ENCODE data around the gene USP10.

Gene USP10

DNA sequence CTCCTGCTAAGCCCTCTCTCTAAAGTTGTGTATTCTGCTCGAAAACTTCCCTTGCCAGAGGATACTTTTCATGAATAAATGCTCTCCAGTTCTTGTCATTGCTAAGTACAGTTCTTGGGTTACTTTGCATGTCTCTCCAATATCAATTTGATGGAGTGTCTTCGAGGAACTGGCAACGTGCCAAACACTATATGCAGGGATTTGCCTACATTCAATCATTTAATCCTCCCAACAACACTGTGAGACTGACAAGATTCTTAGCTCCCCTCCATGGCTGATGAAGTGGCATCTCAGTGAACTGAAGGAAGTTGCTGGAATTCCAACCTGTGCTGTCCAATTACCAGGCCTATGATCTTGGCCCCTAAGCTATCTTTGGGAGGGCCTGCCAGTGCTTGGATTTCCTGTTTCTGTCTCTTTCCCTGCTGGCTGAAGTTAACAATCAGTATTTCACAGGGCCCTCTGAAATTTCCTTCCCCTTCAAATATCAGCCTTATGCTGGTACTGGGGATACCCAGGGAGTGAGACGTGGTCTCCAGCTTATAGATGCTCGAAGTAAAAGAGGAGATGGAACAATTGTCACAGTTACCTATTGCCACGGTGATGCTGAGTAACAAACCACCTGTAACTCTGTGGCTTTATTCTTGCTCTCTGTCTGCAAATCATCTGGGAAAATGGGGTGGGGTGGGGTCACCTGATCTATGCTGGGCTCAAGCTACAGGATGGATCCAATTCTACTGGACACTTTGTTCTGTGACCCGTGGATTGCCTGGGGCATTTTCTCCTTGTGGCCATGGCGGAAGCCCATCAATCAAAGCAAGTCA, 100.6 kb downstream of the USP10 start:
- no peak for DNase-seq (ENCODE audit: low read depth)
- no peak overlapping the region for H3K4me3 ChIP-seq (ENCODE audit: low read depth, low read length)

DNA sequence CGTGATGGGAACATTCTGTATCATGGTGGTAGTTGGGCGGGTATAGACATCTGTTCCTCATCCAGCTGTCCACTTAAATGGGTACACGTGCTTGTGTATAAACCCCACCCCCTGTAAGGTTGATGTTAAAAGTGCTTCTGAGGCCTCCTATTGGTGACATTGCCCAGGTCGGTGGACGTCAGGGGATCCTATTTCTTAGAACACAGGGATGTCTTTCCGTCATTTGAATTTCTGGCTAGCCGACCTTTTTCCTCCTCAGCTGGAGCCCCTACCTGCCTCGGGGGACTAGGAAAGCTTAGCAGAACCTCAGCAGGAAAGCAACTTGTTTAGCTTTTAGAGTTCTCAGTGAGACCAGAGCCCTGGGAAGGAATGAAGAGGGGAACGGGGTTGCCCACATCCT, 103.3 kb downstream of the USP10 start:
- no peak overlapping the region for H3K4me3 ChIP-seq (ENCODE audit: low read depth, low read length)
- no peak for DNase-seq (ENCODE audit: low read depth)
- TF ChIP-seq, protein P1, sequence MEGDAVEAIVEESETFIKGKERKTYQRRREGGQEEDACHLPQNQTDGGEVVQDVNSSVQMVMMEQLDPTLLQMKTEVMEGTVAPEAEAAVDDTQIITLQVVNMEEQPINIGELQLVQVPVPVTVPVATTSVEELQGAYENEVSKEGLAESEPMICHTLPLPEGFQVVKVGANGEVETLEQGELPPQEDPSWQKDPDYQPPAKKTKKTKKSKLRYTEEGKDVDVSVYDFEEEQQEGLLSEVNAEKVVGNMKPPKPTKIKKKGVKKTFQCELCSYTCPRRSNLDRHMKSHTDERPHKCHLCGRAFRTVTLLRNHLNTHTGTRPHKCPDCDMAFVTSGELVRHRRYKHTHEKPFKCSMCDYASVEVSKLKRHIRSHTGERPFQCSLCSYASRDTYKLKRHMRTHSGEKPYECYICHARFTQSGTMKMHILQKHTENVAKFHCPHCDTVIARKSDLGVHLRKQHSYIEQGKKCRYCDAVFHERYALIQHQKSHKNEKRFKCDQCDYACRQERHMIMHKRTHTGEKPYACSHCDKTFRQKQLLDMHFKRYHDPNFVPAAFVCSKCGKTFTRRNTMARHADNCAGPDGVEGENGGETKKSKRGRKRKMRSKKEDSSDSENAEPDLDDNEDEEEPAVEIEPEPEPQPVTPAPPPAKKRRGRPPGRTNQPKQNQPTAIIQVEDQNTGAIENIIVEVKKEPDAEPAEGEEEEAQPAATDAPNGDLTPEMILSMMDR (conservative IDR thresholded peaks at IDR 0.05; ENCODE audit: low read depth, low read length) = no peak

More for the DNA sequence above, 100.6 kb downstream of the USP10 start:
- TF ChIP-seq, protein P1 (conservative IDR thresholded peaks at IDR 0.05; ENCODE audit: low read depth, low read length) = no peak

DNA sequence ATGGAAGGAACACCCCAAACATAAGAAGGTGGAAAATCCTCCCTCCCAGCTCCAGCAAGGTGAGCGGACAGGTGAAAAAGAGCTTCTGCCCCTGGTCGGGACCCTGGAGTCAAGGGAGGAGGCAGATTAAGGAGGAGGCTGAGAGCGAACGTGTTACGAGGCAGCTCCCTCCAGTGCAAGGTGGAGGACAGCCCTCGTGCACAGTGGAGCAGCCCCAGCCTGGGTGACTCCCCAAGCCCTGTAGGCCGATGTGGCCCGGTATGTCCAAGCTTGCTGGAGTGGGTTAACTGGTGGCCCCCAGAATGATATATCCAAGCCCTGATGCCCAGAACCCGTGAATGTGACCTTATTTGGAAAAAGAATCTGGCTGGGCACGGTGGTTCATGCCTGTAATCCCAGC, 104.5 kb downstream of the USP10 start:
- TF ChIP-seq, protein P1 (conservative IDR thresholded peaks at IDR 0.05; ENCODE audit: low read depth, low read length) = no peak
- no peak overlapping the region for H3K4me3 ChIP-seq (ENCODE audit: low read depth, low read length)
- DNase-seq (ENCODE audit: low read depth) = no peak

DNA sequence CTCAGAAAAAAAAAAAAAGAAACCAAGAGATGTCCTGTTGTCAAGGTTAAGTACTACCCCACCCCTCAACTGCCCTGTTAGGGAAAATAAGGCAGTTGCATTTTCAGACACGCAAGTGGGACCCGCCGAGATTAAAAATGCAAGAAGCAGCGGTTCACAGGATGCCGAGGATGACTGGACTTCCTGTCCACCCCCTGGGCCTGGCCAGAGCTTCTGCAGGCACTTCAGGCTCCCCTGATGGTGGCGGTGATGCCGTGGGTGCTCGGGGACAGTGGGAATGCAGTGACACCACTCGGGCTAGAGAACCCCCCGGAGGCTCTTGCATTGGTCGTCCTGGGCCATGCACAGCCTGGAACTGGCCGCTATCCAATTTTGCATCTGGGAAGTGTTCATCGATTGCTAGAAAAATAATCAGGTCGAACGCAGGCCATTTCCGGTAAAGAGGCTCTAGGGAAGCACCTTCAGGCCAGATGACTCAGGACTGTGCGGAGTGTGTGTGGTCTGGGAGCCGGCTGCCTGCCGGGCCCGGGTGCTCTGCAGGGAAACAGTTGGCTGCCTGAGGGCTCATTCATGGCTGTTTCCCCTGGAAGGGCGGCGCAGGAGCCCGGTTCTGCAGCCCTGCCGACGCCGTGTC, 106.6 kb downstream of the USP10 start:
- TF ChIP-seq, protein P1 (conservative IDR thresholded peaks at IDR 0.05; ENCODE audit: low read depth, low read length) = no peak
- H3K4me3 ChIP-seq (ENCODE audit: low read depth, low read length) = peak overlapping the region; percentile 42
- peak; percentile 95 for DNase-seq (ENCODE audit: low read depth)

DNA sequence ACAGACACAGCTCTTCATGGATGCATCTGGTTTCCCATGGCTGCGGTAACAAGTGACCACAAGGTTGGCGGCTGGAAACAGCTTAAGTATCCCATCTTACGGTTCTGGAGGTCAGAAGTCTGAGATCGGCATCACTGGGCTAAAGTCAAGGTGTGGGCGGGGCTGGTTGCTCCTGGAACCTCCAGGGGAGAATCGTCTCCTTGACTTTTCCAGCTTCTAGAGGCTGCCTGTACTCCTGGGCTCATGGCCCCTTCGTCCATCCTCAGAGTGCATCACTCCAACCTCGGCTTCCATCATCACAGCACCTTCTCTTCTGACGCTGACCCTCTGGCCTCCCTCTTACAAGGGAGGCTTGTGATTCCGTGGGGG, 107.1 kb downstream of the USP10 start:
- TF ChIP-seq, protein P1 (conservative IDR thresholded peaks at IDR 0.05; ENCODE audit: low read depth, low read length) = no peak
- DNase-seq (ENCODE audit: low read depth) = no peak
- peak overlapping the region; percentile 29 for H3K4me3 ChIP-seq (ENCODE audit: low read depth, low read length)

DNA sequence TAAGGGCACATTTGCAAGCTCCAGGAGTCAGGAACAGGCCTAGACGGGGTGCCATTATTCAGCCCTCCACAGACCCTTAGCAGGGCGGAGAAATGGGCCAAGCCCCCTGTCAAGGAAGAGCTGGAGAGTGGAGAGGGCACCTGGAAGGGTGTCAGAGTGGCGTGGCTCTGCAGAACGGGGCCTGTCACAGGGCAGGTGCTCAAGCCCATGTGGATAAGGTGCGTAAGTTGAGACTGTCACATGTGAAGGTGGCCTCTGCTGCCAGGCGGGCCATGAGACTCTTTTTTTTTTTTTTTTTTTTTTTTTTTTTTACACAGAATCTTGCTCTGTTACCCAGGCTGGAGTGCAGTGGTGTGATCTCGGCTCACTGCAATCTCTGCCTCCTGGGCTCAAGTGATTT, 108.0 kb downstream of the USP10 start:
- no peak for DNase-seq (ENCODE audit: low read depth)
- H3K4me3 ChIP-seq (ENCODE audit: low read depth, low read length) = no peak overlapping the region
- TF ChIP-seq, protein P1 (conservative IDR thresholded peaks at IDR 0.05; ENCODE audit: low read depth, low read length) = no peak

Data from choroid plexus epithelial cell (primary cell).